ENCODE results near the gene ZNF354B.
"Not testable (repeated sequence)": the region's sequence is repeated elsewhere in the genome, so short reads cannot be mapped to it uniquely, and the experiment has no call there.

ZNF354B gene

GRCh38 chr5:178859625-178860521 is at the start of gene ZNF354B:
Gene ZNF354B, plus strand, starts transcription at chr5:178859953. Its CDS starts 1,095 bp downstream, at chr5:178861048.
- peak; percentile 87 for DNase-seq (ENCODE audit: low spot score)

DNA sequence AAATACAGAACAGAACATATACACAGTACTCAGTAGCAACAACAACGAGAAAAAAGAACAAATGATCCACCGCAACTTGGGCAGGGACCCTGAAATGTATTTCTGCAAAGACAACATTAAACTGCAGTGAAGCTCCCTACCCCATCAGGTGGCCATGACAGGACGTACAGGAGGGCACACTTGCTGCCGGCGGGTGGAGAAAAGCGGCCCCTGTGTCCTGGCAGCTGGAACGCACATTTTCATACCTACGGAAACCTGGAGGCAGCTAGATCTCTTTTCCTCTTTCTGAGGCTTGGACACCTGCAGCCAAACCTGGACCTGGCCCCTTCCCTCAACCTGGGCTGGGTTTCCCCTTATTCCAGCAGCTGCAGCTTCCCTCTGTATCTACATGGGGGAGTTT is 42.2 kb upstream of the ZNF354B start:
- no peak for DNase-seq (ENCODE audit: low spot score)

DNA sequence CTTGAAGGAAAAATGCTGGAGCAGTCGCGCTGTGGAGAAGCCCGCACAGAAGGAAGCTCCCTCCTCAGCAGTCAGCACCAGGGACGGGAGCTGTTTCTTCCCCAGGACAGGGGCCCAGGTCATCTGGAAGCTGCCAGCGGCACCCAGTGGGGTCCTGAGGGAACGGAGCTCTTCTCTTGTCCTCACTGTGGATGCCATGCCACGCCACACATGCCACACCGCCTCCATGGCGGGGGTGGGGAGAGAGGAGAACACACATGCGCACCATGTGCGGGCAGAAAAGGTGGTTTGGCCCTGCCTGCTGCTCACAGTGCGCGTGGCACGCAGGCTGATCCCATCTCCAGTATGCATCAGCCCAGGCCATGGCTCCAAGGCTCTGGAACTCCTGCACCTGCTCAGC is 41.7 kb upstream of the ZNF354B start:
- no peak for DNase-seq (ENCODE audit: low spot score)

DNA sequence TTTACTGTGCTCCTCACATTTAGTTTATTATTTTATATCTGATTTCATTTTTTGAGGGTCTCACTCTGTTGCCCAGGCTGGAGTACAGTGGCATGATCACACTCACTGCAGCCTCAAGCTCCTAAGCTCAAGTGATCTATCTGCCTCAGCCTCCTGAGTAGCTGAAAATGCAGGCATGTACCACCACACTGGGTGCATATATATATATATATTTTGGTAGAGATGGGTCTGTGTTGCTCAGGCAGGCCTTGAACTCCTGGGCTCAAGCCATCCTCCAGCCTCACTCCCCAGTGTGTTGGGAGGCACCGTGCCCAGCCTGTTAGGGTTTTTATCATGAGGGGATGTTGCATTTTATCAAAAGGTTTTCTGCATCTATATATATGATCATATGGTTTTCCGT is 39.8 kb upstream of the ZNF354B start:
- no peak for DNase-seq (ENCODE audit: low spot score)

DNA sequence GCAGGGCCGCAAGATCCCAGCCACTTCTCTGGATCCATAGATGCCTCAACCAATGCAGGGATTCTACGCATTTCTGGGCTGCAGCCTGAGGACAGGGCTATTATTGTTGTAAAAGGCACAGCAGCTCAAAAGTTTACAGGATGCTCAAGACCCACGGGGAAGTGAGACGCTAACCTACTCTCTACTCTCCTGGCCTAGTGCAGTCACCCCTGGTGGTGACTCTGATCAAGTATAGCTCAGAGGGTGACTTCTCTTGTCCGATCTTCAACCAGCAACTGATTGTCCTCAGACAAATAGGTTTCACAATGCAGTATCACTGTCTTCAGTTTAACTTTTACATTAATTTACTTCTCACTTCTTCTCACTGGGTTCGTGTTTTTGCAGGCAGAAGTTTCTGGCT is 34.3 kb upstream of the ZNF354B start:
- no peak for DNase-seq (ENCODE audit: low spot score)

- DNase-seq (ENCODE audit: low spot score) = no peak
These were observed 33.5 kb upstream of the ZNF354B start for GRCh38 chr5:178826216-178826615.

DNA sequence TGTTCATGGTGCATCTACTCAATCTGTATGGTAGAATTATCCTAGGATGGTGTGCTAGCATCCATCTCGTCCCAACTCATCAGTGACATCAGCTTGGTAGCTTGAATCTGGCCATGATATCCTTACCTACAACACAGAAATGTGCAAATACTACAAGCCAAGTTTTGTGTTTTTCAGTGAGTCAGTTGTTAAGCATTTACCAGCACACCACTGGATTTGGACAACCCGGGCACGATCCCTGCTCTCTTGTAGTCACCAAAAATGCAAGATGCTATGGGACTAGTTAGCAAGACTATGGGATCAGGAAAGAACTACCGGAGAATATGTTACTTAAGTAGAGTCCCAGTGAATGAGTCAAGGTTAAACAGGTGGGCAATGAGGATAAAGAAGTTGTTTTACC is 32.1 kb upstream of the ZNF354B start:
- DNase-seq (ENCODE audit: low spot score) = no peak

GRCh38 chr5:178831049-178831448 is 28.7 kb upstream of the ZNF354B start:
- DNase-seq (ENCODE audit: low spot score) = no peak

DNA sequence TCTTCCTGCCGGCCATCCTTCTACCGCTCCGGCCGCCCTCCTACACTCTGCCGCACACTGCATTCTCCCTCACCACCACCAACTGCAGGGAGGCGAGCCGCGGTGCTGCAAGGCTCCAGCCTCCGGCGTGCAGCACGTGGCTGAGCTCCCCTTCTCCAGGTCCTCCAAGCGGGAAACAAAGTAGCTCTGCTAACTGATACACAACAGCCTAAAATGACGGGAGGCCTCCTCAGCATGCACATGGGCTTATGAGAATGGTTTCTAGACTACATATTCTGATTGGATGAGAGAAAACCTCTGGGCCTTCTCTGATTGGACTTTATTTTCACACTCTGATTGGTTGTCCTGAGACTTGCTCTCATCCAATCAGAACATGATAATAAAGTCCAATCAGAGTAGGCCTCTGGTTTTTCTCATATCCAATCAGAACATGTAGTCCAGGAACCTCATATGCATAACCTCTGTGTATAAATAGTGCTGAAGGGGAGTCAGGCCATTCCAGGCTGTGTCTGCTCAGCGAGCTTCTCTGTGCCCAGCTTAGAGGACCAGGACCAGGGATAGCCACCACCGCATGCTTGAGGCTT is 27.0 kb upstream of the ZNF354B start:
- DNase-seq (ENCODE audit: low spot score) = no peak

DNA sequence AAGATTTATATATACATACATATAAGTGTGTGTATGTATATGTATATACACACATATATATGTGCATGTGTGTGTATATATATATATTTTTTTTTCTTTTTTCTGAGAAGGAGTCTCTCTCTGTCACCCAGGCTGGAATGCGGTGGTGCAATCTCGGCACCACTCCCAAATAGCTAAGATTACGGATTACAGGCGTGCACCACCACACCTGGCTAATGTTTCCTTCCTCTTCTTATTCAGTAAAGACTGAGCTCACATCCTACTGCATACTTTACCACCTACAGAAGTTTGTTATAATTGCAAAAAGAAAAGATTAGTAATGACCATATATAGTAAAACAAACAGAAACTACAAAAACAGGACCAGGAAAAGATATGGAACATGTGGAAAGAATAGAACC is 23.1 kb upstream of the ZNF354B start:
- DNase-seq (ENCODE audit: low spot score) = no peak

DNA sequence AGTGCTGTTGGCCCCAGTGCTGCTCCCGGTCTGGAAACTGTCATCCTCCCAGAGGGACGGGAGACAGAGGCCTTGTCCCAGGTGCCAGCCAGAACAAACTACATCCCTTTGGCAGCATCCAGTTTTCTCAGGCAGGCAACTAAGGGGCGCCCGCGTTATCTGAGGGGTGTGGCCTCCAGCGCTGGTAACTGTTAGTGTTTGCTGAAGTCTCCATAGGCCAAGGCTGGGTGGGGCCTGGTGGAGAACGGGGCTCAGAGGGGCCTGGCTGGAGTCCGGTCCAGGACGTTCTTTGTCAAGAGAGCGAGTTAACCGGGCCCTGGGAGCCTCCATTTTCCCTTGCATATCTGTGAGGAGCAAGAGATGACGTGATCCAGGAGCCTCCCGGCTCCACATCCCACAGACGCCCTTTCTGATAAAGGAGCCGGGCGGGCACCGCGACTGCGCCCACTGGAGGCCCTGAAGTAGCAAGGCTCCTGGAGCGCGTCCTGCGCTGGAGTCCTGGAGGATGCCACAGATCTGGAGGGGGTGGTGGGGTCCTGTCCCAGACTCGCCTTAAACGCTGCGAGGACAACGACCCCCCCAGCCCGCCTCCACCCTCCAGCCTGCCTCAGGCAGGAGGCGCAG is 20.9 kb upstream of the ZNF354B start:
- not testable (repeated sequence) for DNase-seq (ENCODE audit: low spot score)

DNA sequence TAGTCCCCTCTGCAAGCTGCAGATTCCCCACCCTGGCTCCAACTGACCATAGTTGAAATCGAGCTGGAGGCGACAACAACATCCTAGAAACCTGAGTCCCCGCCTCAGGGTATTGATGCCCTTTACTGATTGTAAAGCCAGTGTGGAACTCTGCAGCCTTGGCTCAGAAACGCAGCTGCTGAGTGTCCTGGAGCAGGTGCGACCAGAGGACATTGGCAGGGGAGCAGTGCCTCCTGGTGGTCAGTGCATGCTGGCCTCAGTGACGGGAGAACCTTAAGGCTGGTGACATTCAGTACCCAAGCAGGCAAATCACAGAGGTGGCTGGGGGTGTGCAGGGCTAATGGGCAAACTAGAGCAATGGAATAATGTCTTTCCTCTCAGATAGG is 20.4 kb upstream of the ZNF354B start:
- peak; percentile 13 for DNase-seq (ENCODE audit: low spot score)

DNA sequence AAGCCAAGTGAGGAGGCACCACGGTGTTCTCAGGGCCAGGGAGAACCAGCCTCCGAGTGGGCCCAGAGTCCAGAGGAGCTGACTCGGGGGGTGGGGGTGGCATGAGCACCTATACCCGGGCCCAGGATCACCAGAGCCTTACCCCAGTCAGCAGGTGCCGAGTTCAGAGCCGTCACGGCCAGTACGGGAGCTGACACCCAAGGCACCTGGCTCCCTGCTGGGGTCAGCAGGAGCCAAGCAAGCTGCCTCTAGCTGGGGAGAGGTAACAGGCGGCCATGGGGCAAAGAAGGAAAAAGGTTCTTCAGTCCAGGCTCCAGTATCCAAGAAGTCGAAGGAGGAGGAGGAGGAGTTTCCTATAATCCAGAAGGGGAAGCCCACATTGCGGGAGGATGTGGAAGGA is 19.4 kb upstream of the ZNF354B start:
- DNase-seq (ENCODE audit: low spot score) = not testable (repeated sequence)

DNA sequence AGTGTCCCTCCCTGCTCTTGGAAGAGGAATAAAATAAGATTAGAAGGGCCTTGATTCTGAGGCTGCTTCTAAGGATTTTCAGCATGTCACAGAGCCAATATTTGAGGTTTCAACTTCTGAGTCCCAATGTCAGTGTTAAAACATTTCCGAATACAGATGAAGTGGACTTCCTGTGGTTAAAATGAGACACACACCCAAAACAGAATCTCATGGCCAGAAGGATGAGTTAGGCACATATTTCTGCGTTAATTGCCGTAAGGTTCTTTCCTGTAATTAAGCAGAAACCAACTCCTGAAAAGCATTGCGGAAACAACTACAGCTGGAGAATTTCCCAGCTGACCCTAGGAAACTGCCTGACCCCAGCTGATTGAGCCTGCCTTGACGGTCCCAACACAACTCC is 10.4 kb upstream of the ZNF354B start:
- DNase-seq (ENCODE audit: low spot score) = no peak

DNA sequence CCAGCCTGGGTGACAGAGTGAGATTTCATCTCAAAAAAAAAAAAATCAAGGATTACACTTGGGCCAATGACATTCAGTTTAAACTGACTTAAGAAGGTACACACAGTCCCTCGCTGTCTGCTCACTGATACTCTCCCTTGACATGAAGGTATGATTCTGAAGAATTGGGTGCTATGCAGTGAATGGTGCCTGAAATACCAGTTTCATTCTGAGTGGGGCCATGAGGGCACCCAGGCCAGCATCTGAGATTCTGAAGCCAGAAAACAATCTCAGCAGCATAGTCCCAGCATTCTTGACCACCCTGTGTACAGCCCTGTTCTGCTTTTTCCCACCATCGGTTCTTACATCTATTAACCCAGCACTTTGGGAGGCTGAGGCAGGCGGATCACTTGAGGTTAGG is 7.8 kb upstream of the ZNF354B start:
- no peak for DNase-seq (ENCODE audit: low spot score)

DNA sequence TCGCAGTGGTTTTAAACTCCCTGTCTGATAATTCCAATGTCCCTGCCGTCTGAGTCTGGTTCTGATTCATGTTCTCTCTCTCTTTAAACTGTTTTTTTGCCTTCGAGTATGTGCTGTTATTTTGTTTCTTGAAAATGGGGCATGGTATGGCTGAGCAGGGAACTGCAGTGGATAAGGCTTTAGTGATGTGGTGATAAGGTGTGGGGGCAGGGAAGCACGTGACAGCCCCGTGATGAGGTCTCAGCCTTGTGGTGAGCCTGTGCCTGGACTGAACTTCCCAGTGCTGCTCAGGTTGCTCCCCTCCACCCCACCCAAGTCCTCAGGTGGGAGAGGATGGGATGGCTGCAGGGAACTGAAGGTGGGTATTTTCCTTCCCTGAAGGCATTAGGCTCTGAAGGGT is 5.5 kb upstream of the ZNF354B start:
- DNase-seq (ENCODE audit: low spot score) = no peak

DNA sequence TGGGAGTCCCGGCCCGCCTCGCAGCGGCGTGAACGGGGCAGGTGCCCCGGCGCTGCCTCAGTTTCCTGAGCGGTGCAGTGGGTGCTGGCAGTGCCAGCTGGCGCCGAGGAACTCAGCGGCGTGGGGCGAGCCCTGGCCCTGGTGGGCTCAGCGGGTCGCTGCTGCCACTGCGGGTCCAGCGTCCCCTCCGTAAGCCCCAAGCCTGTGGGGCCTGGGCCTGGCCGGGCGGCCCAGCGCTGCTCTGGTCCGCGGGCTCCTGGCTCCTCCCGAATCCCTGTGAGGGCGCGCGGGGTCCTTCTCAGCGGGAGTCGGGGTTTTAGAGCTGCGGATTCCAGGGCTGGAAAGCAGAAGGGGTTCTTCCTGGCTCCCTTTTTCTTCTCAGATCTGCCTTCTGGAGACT is 862 bp downstream of the ZNF354B start:
- not testable (repeated sequence) for DNase-seq (ENCODE audit: low spot score)

- DNase-seq (ENCODE audit: low spot score) = no peak
These were observed 1.9 kb downstream of the ZNF354B start for GRCh38 chr5:178861627-178862026.

DNA sequence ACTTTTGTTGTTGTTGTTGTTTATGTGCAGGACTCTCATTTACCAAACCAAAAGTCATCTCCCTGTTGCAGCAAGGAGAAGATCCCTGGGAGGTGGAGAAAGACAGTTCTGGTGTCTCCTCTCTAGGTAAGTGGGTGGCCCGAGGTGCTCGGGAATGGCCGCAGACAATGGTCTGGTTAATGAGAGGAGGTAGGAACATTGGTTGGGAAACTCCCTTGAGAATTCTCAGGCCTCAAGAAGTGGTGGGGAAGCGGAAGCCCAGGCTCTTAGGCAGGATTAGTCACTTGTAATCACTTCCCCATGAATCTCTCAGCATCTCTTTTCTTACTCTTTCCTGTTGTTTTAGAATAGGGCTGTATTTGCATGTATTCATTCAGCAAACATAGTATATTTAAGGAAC is 7.2 kb downstream of the ZNF354B start:
- DNase-seq (ENCODE audit: low spot score) = no peak

DNA sequence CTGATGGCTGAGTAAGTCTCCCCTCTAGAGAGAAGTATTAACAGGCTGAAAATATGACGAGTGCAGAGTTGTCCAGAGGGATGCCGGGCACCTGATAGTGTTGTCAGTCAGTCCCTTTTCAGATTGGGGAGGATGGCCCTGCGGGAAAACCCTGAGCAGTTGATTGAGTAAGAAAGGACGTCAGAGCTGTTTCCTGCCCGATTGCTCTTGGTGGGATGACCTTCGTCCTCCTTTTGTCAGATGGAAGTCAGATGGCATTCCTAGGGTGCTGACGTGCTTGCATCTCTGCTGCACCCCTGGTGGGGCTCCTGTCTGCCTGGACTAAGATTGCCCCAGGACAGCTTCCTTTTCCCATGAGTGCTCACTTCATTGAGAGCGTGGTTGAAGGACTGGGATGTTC is 9.8 kb downstream of the ZNF354B start:
- no peak for DNase-seq (ENCODE audit: low spot score)

- DNase-seq (ENCODE audit: low spot score) = no peak
These were observed 10.7 kb downstream of the ZNF354B start for GRCh38 chr5:178870411-178870810.

DNA sequence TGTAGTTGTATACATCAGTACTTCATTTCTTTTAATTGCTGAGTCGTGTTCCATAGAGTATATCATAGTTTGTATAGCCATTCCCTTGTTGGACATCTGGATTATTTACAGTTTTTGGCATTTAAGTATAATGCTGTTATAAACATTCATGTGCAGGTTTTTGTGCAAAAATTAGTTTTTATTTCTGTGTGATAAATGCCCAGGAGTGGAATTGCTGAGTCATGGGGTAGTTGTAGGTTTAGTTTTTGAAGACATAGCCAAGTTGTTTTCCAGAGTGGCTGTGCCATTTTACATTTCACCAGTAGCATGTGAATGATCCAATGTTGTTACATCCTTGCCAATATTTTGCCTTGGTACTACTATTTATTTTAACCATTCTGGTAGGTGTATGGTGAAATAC is 12.5 kb downstream of the ZNF354B start:
- no peak for DNase-seq (ENCODE audit: low spot score)

GRCh38 chr5:178883115-178883694 is 23.5 kb downstream of the ZNF354B start:
- DNase-seq (ENCODE audit: low spot score) = not testable (repeated sequence)

Measured in germinal center (tissue), 1 donor.